Neural crest cell (in vitro differentiated cells): Measurements from ENCODE around the gene SLAMF9. TPM values are rescaled to one million over a fixed set of nuclear protein-coding genes. Genes with fewer than 3 reads are reported as not detected.

Source experiments
- DNase-seq: peaks from one replicate; pipeline ENCODE4 v3.0.0; 2021; ENCODE audit warnings: low read depth, mixed read lengths, low spot score
- H3K27ac Mint-ChIP-seq: one replicate; pipeline ENCODE4 v1.8.0; 2021; ENCODE audit warnings: mild to moderate bottlenecking, mixed read lengths; ENCODE audit not compliant: unreplicated experiment
- H3K27me3 Mint-ChIP-seq: 2 replicates; pipeline ENCODE4 v1.8.0; 2021; ENCODE audit warnings: low read depth, mild to moderate bottlenecking, mixed read lengths
- H3K36me3 Mint-ChIP-seq: 2 replicates; pipeline ENCODE4 v1.8.0; 2021; ENCODE audit warnings: low read depth, mild to moderate bottlenecking, mixed read lengths
- H3K4me1 Mint-ChIP-seq: 2 replicates; pipeline ENCODE4 v1.8.0; 2021; ENCODE audit warnings: mixed read lengths
- H3K4me3 Mint-ChIP-seq: one replicate; pipeline ENCODE4 v1.8.0; 2021; ENCODE audit warnings: mild to moderate bottlenecking, mixed read lengths
- H3K9me3 Mint-ChIP-seq: 2 replicates; pipeline ENCODE4 v1.8.0; 2021; ENCODE audit warnings: mixed read lengths
- CTCF ChIP-seq: fragments of 200-600 bp; sonication (generic); conservative IDR thresholded peaks from 2 replicates; pipeline ENCODE4 v1.5.0; 2021; ENCODE audit warnings: antibody characterized with exemption, mild to moderate bottlenecking
- total RNA-seq: library from RNA; stranded (reverse); gene quantifications from 2 replicates; pipeline ENCODE4 v1.2.1, GENCODE V29; 2021

The SLAMF9 gene
- total RNA-seq, 1 donor from 2014 or later = not detected

DNA sequence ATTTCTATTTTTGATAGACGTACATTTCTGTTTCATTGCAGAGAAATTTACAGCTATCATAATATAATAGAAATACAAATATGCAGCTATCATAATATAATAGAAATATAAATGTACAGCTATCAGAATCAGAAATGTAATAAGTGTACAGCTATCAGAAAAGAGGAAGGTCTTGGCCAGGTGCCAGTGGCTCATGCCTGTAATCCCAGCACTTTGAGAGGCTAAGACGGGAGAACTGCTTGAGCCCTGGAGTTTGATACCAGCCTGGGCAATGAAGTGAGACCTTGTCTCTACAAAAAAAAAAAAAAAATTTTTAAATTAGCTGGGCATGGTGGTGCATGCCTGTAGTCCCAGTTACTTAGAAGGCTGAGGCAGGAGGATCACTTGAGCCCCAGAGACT is 39.9 kb upstream of the SLAMF9 start:
- Mint-ChIP-seq H3K9me3 (no peaks in the 10 kb centered on the region), H3K27me3 (peaks cover 64% of the 10 kb centered on the region), H3K27ac (no peak overlapping the region), H3K4me3 (no peak overlapping the region), H3K36me3 (no peaks in the 10 kb centered on the region), H3K4me1 (no peaks in the 10 kb centered on the region)
- TF ChIP-seq CTCF = no peak
- no peak for DNase-seq

- no peak for TF ChIP-seq CTCF
- no peak for DNase-seq
- no peak overlapping the region for H3K4me3 Mint-ChIP-seq
- H3K4me1 Mint-ChIP-seq = no peaks in the 10 kb centered on the region
- peaks cover 52% of the 10 kb centered on the region for H3K27me3 Mint-ChIP-seq
- no peaks in the 10 kb centered on the region for H3K36me3 Mint-ChIP-seq
- H3K27ac Mint-ChIP-seq = no peak overlapping the region
- H3K9me3 Mint-ChIP-seq = no peaks in the 10 kb centered on the region
Measured at GRCh38 chr1:159992161-159992560, 38.1 kb upstream of the SLAMF9 start.

DNA sequence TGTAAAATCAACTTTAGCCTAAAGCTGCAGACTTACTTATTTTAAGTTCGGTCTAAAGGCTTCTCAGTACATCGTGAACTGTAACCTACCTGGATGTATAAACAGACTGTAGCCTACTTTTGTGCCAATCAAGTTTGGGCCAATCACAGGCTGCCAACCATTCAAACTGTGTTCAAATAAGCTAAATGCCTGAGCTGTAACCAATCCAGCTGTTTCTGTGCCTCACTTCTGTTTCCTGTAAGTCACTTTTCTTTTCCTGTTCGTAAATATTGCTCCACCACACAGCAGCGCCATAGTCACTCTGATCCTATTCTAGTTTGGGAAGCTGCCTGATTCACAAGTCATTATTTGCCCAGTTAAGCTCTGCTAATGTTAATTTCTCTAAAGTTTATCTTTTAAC is 37.5 kb upstream of the SLAMF9 start:
- no peak overlapping the region for H3K4me3 Mint-ChIP-seq
- H3K4me1 Mint-ChIP-seq = no peaks in the 10 kb centered on the region
- no peak for TF ChIP-seq CTCF
- no peak overlapping the region for H3K27ac Mint-ChIP-seq
- DNase-seq = no peak
- H3K9me3 Mint-ChIP-seq = no peaks in the 10 kb centered on the region
- peaks cover 49% of the 10 kb centered on the region for H3K27me3 Mint-ChIP-seq
- H3K36me3 Mint-ChIP-seq = no peaks in the 10 kb centered on the region

DNA sequence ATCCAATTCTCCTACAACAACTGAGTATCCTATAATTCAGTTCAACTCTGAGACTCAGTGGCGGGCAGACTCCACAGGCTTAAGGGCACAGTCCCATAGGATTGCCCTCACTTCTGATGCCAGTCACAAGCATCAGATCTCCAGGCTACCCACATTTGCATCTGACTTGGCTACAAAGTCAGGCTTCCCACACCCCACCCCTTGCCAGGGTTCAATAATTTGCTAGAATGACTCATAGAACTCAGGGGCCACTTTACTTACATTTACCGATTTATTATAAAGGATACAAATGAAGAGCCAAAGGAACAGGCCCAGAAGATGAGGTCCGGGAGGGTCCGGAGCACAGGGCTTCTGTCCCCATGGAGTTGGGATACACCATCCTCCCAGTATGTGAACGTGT is 36.0 kb upstream of the SLAMF9 start:
- H3K4me1 Mint-ChIP-seq = no peaks in the 10 kb centered on the region
- no peak for DNase-seq
- H3K27me3 Mint-ChIP-seq = peaks cover 39% of the 10 kb centered on the region
- no peak overlapping the region for H3K4me3 Mint-ChIP-seq
- TF ChIP-seq CTCF = no peak
- no peak overlapping the region for H3K27ac Mint-ChIP-seq
- H3K9me3 Mint-ChIP-seq = no peaks in the 10 kb centered on the region
- H3K36me3 Mint-ChIP-seq = no peaks in the 10 kb centered on the region

- H3K27ac Mint-ChIP-seq = no peak overlapping the region
- no peak overlapping the region for H3K4me3 Mint-ChIP-seq
- peaks cover 39% of the 10 kb centered on the region for H3K27me3 Mint-ChIP-seq
- no peak for TF ChIP-seq CTCF
- no peaks in the 10 kb centered on the region for H3K4me1 Mint-ChIP-seq
- H3K9me3 Mint-ChIP-seq = no peaks in the 10 kb centered on the region
- no peaks in the 10 kb centered on the region for H3K36me3 Mint-ChIP-seq
- no peak for DNase-seq
Measured at GRCh38 chr1:159989581-159989980, 35.5 kb upstream of the SLAMF9 start.

DNA sequence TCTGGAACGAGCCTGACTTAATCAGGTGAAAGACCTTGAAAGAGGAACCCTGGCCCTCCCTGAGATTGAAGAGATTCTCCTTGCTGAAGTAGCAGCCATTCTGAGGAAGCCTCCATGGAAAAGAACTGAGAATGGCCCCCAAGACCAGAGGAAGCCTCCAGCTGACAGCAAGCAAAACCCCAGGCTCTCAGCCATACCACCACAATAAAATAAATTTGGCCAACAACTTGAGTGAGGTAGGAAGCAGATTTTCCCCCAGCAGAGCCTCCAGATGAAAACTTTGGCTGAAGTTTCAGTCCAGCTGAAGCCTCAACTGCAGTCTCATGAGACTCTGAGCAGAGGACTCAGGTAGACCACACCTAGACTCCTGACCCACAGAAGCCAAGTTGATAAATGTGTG is 34.0 kb upstream of the SLAMF9 start:
- no peak for TF ChIP-seq CTCF
- no peak overlapping the region for H3K27ac Mint-ChIP-seq
- no peaks in the 10 kb centered on the region for H3K36me3 Mint-ChIP-seq
- no peak for DNase-seq
- H3K4me3 Mint-ChIP-seq = no peak overlapping the region
- peaks cover 45% of the 10 kb centered on the region for H3K27me3 Mint-ChIP-seq
- no peaks in the 10 kb centered on the region for H3K9me3 Mint-ChIP-seq
- H3K4me1 Mint-ChIP-seq = no peaks in the 10 kb centered on the region
